WERI-Rb-1 (cell line): ENCODE measurements around the gene INTS2.

Source experiments
- DNase-seq: peaks from one replicate; pipeline ENCODE4 v3.0.0-alpha.2; 2020
- H3K27ac ChIP-seq: fragments of 250-450 bp; sonication (Bioruptor Pico); 2 replicates; pipeline ENCODE4 v1.5.1; 2020; ENCODE audit warnings: mild to moderate bottlenecking, moderate library complexity
- H3K27me3 ChIP-seq: fragments of 250-450 bp; sonication (Bioruptor Pico); 2 replicates; pipeline ENCODE4 v1.5.1; 2021; ENCODE audit warnings: mild to moderate bottlenecking, low read depth, moderate library complexity; ENCODE audit not compliant: insufficient read depth, severe bottlenecking
- H3K36me3 ChIP-seq: fragments of 250-450 bp; sonication (Bioruptor Pico); 2 replicates; pipeline ENCODE4 v1.5.1; 2020; ENCODE audit warnings: mild to moderate bottlenecking, moderate library complexity
- H3K4me3 ChIP-seq: 2 replicates; pipeline ENCODE4 v1.5.1; 2011; ENCODE audit warnings: low read depth, mild to moderate bottlenecking, control low read depth, low read length
- H3K9me3 ChIP-seq: fragments of 250-450 bp; sonication (Bioruptor Pico); 2 replicates; pipeline ENCODE4 v1.5.1; 2021; ENCODE audit warnings: mild to moderate bottlenecking, moderate library complexity; ENCODE audit not compliant: severe bottlenecking
- TF ChIP-seq, protein P1 (sequence below): IDR thresholded peaks from 2 replicates; pipeline ENCODE4 v1.5.1; 2011; ENCODE audit warnings: low read depth, mild to moderate bottlenecking, control low read depth, inconsistent platforms, low read length

INTS2 gene

GRCh38 chr17:61875285-61875684 lies 52.5 kb downstream of the INTS2 start:
- Histone ChIP-seq H3K4me3 (no peak overlapping the region), H3K27me3 (no peaks in the 10 kb centered on the region), H3K9me3 (no peaks in the 10 kb centered on the region), H3K36me3 (peaks cover 76% of the 10 kb centered on the region), H3K27ac (no peak overlapping the region)
- TF ChIP-seq, protein P1, sequence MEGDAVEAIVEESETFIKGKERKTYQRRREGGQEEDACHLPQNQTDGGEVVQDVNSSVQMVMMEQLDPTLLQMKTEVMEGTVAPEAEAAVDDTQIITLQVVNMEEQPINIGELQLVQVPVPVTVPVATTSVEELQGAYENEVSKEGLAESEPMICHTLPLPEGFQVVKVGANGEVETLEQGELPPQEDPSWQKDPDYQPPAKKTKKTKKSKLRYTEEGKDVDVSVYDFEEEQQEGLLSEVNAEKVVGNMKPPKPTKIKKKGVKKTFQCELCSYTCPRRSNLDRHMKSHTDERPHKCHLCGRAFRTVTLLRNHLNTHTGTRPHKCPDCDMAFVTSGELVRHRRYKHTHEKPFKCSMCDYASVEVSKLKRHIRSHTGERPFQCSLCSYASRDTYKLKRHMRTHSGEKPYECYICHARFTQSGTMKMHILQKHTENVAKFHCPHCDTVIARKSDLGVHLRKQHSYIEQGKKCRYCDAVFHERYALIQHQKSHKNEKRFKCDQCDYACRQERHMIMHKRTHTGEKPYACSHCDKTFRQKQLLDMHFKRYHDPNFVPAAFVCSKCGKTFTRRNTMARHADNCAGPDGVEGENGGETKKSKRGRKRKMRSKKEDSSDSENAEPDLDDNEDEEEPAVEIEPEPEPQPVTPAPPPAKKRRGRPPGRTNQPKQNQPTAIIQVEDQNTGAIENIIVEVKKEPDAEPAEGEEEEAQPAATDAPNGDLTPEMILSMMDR, result no peak
- DNase-seq, result no peak

DNA sequence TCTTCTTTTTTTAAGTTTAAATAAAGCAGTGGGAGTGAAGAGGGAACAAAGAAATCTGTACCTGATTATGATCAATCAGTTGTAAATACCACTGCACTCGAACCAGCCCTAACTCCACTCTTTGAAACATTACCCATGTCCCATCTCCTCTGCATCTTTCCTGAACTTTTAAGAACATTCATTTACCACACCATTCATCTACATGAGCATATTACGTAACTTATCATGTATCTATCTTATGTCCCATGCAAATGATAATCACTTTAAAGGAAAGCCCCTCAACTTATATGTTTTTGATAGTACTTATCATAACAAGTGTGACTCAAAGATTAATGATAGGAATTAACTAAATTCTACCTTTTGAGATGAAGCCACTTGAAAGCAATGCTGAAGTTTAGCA lies 53.7 kb downstream of the INTS2 start:
- TF ChIP-seq, protein P1, result no peak
- Histone ChIP-seq H3K4me3 (no peak overlapping the region), H3K9me3 (no peaks in the 10 kb centered on the region), H3K27ac (no peak overlapping the region), H3K27me3 (no peaks in the 10 kb centered on the region), H3K36me3 (peaks cover 71% of the 10 kb centered on the region)
- no peak for DNase-seq

DNA sequence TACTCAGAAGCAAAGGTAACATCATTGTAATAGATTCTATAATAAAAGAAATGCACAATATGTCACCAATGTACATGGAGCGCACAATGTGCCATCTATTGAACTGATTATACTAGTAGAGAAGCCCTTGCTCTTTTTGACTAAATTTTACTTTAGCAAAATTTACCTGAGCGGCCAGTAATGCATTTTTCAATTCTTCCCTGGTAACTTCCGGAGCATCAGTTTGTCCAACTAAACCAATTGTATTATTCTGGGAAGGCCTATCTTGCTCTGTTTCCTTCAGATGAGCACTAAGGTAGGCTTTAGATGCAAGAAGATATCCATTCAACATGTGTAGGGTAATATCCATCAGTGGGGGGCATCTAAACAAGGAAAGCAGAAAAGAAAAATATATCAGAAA lies 55.7 kb downstream of the INTS2 start:
- TF ChIP-seq, protein P1, result no peak
- Histone ChIP-seq H3K27ac (no peak overlapping the region), H3K4me3 (no peak overlapping the region), H3K9me3 (no peaks in the 10 kb centered on the region), H3K27me3 (no peaks in the 10 kb centered on the region), H3K36me3 (peaks cover 67% of the 10 kb centered on the region)
- DNase-seq, result no peak

DNA sequence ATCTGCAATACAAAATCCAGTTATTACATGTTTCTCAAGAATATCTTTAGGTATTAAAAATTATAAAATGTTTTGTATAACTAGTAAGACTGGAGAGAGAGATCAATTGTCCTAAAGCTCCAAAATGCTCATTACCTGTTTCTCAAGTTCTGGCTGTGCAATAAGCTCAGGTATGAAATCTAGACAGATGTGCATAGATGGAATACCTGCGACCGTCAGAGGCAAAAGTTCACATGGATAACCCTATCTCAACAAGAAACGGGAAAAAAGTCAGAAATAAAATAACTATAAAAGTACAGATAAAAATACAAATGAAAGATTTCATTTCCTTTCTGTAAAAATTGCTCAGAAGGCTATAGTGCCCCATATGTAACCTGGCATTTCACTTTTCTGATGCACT lies 58.6 kb downstream of the INTS2 start:
- DNase-seq, result no peak
- no peaks in the 10 kb centered on the region for H3K9me3 ChIP-seq
- peaks cover 45% of the 10 kb centered on the region for H3K36me3 ChIP-seq
- TF ChIP-seq, protein P1, result no peak
- H3K27ac ChIP-seq, result no peak overlapping the region
- no peak overlapping the region for H3K4me3 ChIP-seq
- H3K27me3 ChIP-seq, result no peaks in the 10 kb centered on the region

GRCh38 chr17:61868074-61868473 lies 59.7 kb downstream of the INTS2 start:
- Histone ChIP-seq H3K4me3 (no peak overlapping the region), H3K27me3 (no peaks in the 10 kb centered on the region), H3K9me3 (no peaks in the 10 kb centered on the region), H3K36me3 (peaks cover 41% of the 10 kb centered on the region), H3K27ac (no peak overlapping the region)
- no peak for DNase-seq
- TF ChIP-seq, protein P1, result no peak

GRCh38 chr17:61867033-61867432 lies 60.7 kb downstream of the INTS2 start:
- TF ChIP-seq, protein P1, result no peak
- Histone ChIP-seq H3K27me3 (no peaks in the 10 kb centered on the region), H3K4me3 (no peak overlapping the region), H3K36me3 (peaks cover 42% of the 10 kb centered on the region), H3K9me3 (no peaks in the 10 kb centered on the region), H3K27ac (no peak overlapping the region)
- DNase-seq, result no peak
